G401 (cell line): ENCODE data around the gene AFM. TPM values are rescaled to one million over a fixed set of nuclear protein-coding genes. Genes with fewer than 3 reads are reported as not detected.
A peak's percentile ranks its signal among the peaks of the same experiment; 100 is the strongest.

Source experiments
- DNase-seq: peaks from one replicate; pipeline ENCODE4 v3.0.0-alpha.2; 2015; ENCODE audit warnings: low spot score
- in situ Hi-C: cut with HindIII; loops from 2 replicates; pipeline ENCODE4 v1.10.0; 2016; ENCODE audit warnings: low sequenced_read_pairs, mixed read lengths
- total RNA-seq: library from RNA; depleted of rRNA; stranded (reverse); fragments of >200 nt; shearing (Covaris generic); gene quantifications from 2 replicates; pipeline ENCODE4 v1.2.3, GENCODE V29; 2014

Gene AFM
- total RNA-seq, 1 experiment from 2014 or later, result not detected

GRCh38 chr4:73448448-73449203 is 32.9 kb upstream of the AFM start:
- in situ Hi-C loops, result no loop called here

GRCh38 chr4:73450398-73451004 is 31.0 kb upstream of the AFM start:
- peak; percentile 12 for DNase-seq
- in situ Hi-C loops, result no loop called here

More at GRCh38 chr4:73448448-73449203, 32.9 kb upstream of the AFM start:
- DNase-seq, result no peak

GRCh38 chr4:73451404-73451803 is 30.1 kb upstream of the AFM start:
- in situ Hi-C loops, result no loop called here
- peak; percentile 50 for DNase-seq

GRCh38 chr4:73451981-73452747 is 29.4 kb upstream of the AFM start:
- DNase-seq, result peak; percentile 80
- in situ Hi-C loops, result no loop called here

GRCh38 chr4:73452953-73453700 is 28.4 kb upstream of the AFM start:
- in situ Hi-C loops, result no loop called here
- peak; percentile 30 for DNase-seq

GRCh38 chr4:73453701-73454005 is 27.9 kb upstream of the AFM start:
- in situ Hi-C loops, result no loop called here

GRCh38 chr4:73454920-73455319 is 26.6 kb upstream of the AFM start:
- in situ Hi-C loops, result no loop called here
- no peak for DNase-seq

More at GRCh38 chr4:73453701-73454005, 27.9 kb upstream of the AFM start:
- peak; percentile 60 for DNase-seq

GRCh38 chr4:73456177-73457022 is 25.1 kb upstream of the AFM start:
- in situ Hi-C loops, result no loop called here
- no peak for DNase-seq

- in situ Hi-C loops, result no loop called here
- DNase-seq, result no peak
Observed at GRCh38 chr4:73458184-73459047, 23.1 kb upstream of the AFM start.

- in situ Hi-C loops, result no loop called here
- no peak for DNase-seq
Observed at GRCh38 chr4:73459048-73459421, 22.5 kb upstream of the AFM start.

- DNase-seq, result no peak
- in situ Hi-C loops, result no loop called here
Observed at GRCh38 chr4:73460913-73461522, 20.5 kb upstream of the AFM start.

GRCh38 chr4:73468170-73468569 is 13.4 kb upstream of the AFM start:
- no peak for DNase-seq
- in situ Hi-C loops, result no loop called here

- no peak for DNase-seq
- in situ Hi-C loops, result no loop called here
Observed at GRCh38 chr4:73470728-73471127, 10.8 kb upstream of the AFM start.

GRCh38 chr4:73477176-73477575 is 4.4 kb upstream of the AFM start:
- in situ Hi-C loops, result no loop called here
- DNase-seq, result no peak

- DNase-seq, result no peak
- in situ Hi-C loops, result no loop called here
Observed at GRCh38 chr4:73479323-73479722, 2.2 kb upstream of the AFM start.

- in situ Hi-C loops, result no loop called here
- DNase-seq, result no peak
Observed at GRCh38 chr4:73485085-73485484, 3.5 kb downstream of the AFM start.

- DNase-seq, result no peak
- in situ Hi-C loops, result no loop called here
Observed at GRCh38 chr4:73485596-73485995, 4.1 kb downstream of the AFM start.

- in situ Hi-C loops, result no loop called here
- DNase-seq, result no peak
Observed at GRCh38 chr4:73486497-73486896, 5.0 kb downstream of the AFM start.
